NCI-H1417 (cell line): ENCODE measurements around the gene CHRM2.
A peak's percentile ranks its signal among the peaks of the same experiment; 100 is the strongest.

ENCODE experiments used
- DNase-seq, 3 experiments: peaks; one replicate each; lab custom pipeline; 2025; lab: John Stamatoyannopoulos, UW

CHRM2 gene

DNA sequence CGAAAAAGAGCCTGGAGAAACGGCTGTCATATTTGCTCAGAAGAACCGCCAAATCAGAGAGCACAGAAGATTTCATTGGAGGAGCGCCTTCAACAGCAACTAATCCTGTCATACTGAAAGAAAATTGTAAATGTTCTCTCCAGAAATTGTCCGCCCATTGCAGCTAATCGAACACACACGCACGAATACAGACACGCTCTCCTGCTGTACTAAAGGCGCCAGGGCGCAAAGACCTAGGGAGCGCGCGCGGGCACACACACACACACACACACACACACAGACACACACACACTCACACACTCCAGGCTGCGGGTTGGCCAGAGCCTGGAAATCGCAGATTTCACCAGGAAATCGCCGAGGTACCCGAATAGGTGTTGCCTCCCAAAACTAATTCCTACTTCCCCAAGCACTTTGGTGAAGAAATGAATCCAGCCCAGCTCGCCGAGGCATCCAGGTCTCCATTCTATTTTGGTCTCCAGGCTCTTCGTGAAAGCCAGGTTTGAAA is at the start of gene CHRM2:
Gene CHRM2, plus strand, starts transcription at position 157 of the 505 bp plus-strand sequence. CDS start 146,214 bp downstream, outside the sequence.
- DNase-seq: peak in 2 of 3 experiments; percentile 73 to 83

DNA sequence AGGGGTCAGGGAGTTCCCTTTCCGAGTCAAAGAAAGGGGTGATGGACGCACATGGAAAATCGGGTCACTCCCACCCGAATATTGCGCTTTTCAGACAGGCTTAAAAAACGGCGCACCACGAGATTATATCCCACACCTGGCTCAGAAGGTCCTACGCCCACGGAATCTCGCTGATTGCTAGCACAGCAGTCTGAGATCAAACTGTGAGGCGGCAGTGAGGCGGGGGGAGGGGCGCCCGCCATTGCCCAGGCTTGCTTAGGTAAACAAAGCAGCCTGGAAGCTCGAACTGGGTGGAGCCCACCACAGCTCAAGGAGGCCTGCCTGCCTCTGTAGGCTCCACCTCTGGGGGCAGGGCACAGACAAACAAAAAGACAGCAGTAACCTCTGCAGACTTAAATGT is 37.1 kb upstream of the CHRM2 start:
- DNase-seq: peak; percentile 10 to 62 (median 48)

DNA sequence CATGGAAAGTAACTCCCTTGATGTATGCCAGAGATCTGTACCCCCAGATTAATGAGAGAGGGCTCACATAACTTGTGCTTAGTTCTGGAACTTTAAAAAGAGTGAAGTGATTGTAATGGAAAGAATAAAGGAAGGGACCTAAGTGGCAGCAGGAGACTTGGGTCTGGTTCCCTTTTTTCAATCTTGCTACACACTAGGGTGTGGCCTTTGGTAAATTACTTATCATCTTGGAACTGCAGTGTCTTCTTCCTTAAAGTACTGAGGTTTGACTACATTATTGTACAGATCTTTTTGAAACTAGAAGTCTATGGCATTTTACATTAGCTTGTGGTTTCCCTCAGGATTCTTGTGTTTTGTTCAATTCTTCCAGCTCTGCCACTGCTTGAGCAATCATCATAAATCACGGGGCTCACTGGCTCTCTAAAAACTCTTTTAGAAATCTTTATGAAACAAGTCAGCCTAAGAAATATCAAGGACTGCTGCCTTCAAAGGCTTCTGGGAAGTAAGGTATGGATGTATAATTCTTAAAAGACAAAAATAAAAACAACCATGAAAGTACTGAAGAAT is 22.5 kb upstream of the CHRM2 start:
- DNase-seq: no peak

DNA sequence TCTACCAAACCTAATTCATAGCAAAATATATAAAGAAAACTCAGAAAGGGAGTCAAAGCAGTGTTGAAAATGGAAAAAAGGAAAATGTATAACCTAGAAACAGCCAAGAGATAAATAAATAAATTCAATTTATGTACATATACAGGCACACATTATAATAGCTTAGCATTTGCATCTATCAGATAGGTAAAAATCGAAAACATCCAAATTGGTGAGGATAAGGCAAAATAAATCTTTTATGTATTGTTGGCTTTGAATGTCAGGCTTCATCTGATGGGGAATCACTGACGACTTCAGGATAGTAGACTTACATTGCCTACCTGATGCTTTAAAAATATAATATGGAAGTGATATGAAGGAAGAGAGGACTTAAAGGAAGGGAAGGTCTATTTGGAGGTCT is 20.6 kb upstream of the CHRM2 start:
- no peak for DNase-seq

DNA sequence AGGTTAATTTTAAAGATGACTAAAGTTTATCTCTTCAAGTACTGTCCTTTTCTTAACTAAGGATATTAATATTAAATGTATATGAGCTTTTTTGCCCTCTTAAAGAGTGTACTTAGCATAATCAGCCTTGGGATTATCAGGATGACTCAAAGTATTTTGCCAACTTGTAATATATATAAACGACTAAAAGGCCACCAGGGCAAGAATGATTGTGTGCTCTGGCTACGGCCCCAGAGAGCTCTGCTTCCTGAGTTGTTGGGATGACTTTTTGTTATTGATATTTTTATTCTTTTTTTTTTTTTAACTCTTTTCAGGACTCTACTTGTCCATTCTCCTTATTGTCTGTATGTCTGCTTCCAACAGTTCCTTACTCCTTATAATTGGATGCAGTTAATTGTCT is 14.8 kb upstream of the CHRM2 start:
- no peak for DNase-seq

DNA sequence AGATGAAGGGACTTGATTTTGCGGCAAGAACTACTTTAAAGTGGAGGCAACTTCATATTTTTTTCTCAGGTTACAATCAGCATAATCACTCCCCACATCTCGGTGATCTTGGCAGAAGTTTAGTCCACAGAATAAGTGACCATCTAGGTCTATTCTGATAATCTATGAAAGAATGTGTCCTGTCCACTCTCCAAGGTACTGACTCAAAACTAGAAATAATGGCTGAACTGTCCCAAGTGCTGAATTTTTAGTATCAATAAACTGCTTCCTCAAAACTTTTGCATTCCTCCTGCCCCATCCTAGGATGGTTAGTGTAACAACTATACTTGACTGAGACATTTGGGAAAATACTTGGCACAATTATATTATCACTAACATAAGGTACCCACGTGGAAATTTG is 10.9 kb upstream of the CHRM2 start:
- no peak for DNase-seq

DNA sequence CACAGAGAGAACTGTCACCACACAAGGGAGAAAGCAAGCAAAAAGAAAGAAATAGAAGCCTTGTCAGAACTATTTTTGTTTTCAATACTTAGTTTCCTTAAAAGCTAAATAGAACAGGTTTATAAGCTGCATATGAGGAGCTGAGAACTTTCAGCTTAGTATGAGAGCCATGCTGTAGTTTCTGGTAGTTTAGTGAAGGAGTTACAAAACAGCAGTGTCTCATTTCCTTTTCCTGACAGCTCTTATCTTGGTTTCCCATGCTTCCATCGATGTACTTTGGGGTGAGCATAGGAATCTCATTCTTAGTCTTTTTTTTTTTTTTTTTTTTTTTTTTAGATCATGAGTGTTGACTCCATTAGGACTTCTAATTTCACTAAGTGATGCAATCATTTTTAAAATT is 8.6 kb upstream of the CHRM2 start:
- no peak for DNase-seq

DNA sequence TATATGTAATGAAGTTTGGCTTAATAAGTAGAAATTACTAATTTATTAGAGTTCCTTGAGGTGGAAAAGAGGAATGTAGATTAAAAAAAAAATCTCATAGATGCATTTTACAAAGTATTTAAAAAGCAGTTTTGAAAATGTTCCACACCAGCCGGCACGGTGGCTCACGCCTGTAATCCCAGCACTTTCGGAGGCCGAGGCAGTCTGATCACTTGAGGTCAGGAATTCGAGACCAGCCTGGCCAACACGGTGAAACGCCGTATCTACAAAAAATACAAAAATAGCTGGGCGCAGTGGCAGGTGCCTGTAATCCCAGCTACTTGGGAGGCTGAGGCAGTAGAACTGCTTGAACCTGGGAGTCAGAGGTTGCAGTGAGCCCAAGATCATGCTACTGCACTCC is 3.2 kb upstream of the CHRM2 start:
- no peak for DNase-seq

DNA sequence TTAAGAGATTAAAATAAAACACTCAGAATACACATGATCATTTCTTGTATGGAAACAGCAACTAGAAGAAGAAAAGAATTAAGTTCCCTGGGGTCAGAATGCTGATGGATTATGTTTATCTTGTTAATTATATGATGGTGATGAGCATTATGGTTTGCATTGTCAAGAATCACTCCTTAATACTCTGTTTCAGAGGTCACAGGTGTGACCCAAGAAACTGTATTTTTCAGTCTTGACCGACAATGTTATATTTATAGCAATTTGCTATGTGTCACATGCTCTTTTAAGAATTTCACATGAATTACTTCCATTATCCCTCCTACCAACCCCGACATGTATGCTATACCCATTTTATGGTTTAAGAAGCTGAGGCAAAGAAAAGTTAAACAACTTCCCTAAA is 2.7 kb upstream of the CHRM2 start:
- no peak for DNase-seq

DNA sequence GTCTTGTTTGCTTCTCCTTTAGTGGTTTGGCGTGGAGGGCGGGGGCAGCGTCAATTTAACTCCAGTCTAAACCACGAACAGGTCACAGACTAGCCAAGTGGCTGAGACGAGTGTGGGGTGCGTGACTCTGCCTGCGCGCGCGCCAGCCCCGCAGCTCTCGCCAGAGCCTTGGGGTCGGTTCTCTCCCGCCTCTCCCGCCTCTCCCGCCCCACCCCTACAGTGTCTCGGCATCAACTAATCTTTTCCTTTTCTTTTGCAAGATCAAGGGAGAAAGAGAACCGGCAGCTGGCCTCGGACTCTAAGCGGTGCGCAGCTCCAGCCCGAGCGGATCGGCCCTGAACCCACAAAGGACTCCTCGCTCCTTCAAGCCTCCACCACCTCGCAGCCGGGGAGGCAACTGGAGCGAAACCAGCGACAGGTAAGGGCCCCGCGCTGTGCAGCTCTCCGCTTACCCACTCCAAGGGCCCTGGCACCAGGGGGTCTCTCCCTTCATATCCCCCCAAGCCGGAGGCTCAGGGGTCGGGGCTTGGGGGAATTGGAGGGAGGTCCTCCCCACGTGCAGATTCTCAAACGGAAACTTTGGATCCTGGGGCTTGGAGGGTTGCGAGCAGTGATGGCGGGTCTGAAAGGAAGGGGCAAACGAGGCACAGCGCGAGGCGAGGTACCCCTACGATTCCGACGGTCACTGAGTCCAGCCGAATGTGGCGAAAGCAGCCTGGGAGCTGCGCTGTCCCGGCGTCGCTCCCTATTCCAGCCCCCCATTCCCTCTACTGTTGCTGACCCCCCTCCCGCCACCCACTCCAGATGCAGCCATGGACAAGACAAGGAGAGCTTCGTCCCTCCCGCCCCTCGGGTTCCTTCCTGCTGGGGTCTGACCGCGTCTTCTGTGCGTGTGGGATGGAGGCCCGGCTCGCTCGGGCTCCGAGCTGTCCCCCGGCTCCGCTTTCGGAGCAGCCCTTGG is 829 bp downstream of the CHRM2 start:
- peak in 2 of 3 experiments; percentile 72 to 73 for DNase-seq

DNA sequence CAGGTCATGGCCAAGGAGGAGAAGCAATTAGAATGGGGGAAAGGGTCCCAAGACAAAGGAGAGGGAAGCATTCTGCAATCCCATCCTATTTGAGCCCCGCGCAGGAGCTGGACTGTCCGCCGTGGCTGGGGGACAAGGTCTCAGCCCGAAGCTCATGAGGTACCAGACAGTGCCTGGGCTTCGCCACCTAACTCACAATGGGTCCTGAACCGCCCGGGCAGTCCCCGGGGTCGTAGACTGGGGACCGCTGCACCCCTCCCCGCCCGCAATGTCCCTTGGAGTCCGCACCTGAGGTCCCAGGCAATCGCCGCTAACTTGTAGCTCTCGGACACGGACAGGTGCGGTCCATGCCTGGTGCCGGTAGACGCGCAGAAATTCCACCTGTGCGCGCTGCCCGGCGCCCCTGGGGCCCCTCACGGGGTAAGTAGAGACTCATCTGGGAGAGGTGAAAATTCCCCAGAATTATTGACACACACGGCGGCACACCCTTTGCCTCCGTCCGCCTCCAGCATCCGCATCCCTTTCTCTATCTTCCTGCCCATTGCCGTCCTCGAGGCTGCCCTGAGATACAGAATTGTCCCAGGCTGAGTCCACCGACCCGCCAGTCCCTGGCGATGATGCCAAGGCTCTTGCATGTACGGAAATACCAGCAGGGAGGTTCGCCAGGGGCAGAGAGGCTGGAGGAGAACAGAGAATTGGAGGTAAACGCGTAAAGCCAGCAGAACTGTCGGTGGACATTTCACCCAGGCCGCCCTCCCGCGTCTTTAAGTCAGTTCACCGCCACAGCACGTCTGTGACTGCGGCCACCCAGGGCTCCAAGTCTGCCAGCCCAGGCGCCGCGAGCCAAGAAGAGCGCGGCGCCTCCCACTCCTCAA is 1.8 kb downstream of the CHRM2 start:
- DNase-seq: peak in 2 of 3 experiments; percentile 68 to 74

DNA sequence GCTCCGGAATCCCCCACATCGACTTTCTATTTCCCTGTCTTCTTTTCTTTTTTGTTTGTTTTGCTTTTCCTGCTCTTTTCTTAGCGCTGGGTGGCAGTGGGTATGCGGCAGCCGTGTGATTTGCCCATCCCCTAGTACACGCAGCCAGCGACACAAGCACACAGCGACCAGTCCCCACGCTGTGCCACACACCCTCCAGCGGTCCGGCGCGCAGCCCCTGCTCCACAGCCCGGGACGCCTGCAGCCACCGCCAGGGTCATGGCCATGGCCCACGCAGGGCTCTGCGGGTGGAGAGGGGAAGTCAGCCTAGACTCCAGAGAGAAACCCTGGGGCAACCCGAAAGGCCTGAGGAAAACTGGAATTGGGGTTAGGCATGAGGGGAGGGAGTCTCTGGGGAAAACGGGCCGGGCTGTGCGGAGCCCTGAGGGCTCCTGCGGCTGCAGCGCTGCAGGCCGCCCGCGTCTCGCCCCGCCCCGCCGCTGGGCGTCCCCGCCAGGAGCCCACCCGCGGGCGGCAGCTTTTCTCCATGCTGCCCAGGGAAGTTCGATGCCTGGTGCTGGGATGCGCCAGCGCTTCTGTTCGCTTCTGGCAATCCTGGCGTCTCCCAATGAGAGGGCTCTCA is 2.5 kb downstream of the CHRM2 start:
- DNase-seq: peak in 2 of 3 experiments; percentile 68 to 74

DNA sequence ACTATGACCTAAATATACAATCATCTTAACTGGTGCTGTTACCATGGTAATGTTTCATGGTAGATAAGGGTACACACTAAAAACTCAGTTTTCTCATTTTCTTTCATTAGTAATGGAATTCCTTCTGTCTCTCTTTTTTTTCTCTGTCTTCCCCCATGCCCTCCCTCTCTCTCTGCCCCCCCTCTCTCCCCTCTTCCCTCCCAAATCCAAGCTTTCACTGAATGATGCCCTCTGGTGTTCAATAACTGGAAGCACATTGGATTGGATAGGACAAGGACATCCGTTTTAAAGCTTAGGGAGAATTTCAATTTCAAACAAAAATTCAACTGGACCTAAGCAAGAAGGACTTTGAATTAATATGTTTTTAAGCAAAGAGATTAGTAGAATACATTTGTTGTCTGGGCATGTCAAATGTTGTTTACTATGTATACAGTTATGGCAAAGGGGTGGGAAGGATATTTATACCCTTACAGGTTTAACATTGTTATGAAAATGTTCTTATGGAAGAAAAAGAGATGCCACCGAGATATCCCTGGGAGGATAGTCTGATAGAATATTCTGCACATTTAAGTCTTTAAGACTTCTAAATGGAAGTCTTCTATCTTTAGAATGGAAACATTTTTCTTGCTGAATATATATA is 6.1 kb downstream of the CHRM2 start:
- peak; percentile 4 to 66 (median 54) for DNase-seq

DNA sequence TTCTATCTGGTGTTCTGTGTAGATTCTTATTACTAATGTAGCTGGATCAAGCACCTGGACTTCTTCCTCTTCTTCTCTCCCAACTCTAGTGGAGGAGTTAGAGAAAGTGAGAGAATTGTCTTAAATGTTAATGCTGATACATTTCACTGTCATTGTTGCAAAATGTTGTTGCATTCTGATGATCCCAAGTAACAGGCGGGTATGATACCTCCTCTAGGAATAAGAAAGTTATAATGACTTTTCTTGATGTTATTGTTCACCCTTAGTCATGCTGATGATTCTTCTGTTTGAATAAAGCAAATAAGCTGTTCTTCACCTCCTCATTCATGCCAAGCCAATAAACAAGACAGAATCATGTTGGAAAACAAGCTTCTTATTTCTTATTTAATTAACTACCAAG is 9.1 kb downstream of the CHRM2 start:
- no peak for DNase-seq

DNA sequence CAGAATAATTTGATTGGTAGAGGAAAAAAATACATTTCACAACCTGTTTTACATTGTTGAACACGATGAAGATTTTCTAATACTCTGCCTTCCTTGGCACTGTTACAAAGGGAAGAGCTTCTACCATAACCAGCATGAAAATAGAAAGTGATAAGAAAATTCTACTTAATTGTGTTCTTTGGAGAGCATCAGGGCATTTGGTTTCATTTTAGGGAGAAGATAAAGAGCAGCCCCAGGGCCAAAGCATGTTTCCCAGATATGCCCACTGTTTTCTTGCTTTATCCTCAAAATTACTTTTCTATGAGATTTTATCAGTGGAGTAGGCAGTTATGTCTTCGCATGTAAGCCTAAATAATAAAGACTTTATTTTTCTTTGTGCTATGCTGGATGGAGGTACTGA is 9.5 kb downstream of the CHRM2 start:
- DNase-seq: no peak

DNA sequence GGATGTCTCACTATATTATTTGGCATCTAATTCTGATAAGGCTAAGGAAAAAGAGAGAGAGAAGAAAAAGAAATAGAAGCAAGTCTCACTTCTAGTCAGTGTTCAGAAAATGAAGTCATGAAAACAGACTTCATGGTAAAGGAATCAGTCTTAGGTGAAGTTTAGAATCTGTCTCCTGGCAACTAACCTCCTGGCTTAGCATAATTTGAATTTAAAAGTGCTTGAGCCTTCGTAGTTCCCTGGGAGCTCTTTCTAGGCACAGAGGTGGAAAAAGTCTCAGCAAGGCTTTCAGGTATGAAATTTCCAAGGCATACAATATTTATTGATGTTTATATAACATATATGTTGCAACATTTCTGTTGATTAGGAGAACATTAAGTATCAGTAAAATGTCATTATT is 10.4 kb downstream of the CHRM2 start:
- no peak for DNase-seq

DNA sequence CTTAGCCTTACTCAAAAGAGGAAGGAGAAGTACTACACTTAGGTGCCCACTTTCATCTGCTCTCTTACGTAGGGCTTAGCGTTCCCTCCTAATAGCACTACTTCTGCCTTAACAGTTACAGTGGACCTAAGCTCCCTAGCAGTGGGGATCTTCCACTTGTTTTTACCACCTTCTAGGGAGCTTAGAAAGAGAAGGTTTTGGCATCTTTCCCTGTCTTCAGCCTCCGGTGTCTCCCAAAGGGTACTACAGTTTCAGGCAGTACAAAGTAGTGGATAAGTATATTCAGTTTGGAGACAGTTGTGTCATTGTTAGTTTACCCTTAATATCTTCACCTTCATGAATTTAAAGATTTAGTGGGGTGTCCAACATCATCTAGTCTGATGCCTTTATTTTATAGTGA is 14.6 kb downstream of the CHRM2 start:
- no peak for DNase-seq

DNA sequence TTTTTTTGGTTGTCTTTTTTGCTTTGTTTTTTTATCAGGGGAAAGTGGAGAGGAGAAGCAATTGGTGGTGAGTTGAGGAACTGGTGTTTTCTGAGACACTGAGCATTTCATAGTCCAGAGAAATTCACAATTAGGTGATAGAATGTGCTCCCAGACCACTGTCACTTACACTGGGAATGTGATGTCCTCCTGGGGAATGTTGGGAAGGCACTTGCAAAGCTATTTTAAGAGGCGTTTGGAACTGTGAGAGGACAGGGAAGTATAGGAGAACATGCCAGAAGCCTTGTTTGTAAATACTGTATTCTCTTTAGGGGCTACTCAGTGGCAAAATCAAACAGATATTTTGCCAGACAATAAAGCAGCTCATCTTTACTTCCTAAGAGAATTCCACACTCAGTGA is 16.0 kb downstream of the CHRM2 start:
- DNase-seq: no peak

DNA sequence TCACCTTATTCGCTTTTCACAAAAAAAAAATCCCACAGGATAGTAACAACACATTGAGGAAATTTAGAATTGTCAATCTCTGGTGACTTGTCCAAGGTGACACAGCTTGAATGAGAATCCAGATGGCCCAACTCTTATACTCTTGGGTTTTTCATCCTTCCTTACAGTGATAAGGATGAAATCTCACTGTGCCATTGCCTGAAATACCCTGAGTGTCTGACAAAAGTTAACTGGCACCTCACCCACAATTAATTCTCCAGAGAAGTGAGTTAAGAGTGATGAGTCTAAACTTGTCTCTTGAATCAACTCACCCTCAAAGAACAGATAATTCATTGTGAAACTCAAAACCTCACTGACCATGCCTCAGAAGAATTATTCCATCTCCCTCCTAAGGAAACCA is 18.9 kb downstream of the CHRM2 start:
- DNase-seq: no peak

DNA sequence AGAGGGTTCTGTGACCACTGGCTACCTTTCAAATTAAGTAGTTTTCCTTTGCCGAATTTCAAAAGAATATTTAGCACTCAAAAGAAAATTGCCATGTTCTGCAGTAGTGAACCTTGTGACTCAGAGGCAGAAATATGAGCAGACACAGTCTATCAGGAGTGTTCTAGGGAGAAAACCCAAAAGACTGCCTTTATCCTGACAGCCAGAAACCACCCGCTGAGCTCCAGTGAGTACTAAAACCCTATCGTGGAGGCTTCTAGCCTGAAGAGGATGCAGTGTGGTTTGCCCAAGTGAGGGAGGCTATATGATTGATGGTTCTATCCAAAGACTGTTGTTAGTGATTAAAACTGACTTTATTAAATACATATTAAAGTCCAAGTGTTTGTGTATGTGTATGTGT is 21.9 kb downstream of the CHRM2 start:
- peak in 1 of 3 experiments; percentile 20 for DNase-seq

DNA sequence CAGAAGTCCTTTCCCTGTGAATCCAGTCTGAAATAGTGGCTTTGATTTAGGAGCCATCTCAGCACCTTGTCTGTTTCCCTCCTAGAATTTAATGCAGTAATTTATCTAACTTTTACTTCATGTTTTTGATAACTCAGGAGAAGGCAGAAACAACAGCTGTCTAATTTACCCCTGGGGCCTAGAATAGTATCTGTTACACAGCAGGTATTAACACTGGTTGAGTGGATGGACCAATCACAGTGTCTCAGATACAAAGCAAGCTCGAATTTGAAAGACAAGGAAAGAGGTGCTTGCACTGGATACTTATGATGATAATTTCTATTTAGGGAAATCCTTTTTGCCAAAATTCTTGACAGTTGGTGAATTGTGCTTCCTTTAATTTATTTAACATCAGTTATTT is 23.4 kb downstream of the CHRM2 start:
- DNase-seq: peak in 1 of 3 experiments; percentile 63
